Nephron progenitor cell (in vitro differentiated cells): ENCODE measurements around the gene GPR75.
A peak's percentile ranks its signal among the peaks of the same experiment; 100 is the strongest.

Source experiments
- DNase-seq: peaks from one replicate; pipeline ENCODE4 v3.0.0; 2021
- H3K27ac Mint-ChIP-seq: 2 replicates; pipeline ENCODE4 v1.8.0; 2021; ENCODE audit warnings: mild to moderate bottlenecking, moderate library complexity, mixed read lengths
- H3K27me3 Mint-ChIP-seq: 2 replicates; pipeline ENCODE4 v1.8.0; 2021; ENCODE audit warnings: mild to moderate bottlenecking, low read depth, mixed read lengths; ENCODE audit not compliant: poor library complexity
- H3K36me3 Mint-ChIP-seq: 2 replicates; pipeline ENCODE4 v1.8.0; 2021; ENCODE audit warnings: low read depth, mixed read lengths
- H3K4me1 Mint-ChIP-seq: 2 replicates; pipeline ENCODE4 v1.8.0; 2021; ENCODE audit warnings: mixed read lengths
- H3K4me3 Mint-ChIP-seq: 2 replicates; pipeline ENCODE4 v1.8.0; 2021; ENCODE audit warnings: mild to moderate bottlenecking, moderate library complexity, mixed read lengths
- H3K9me3 Mint-ChIP-seq: 2 replicates; pipeline ENCODE4 v1.8.0; 2021; ENCODE audit warnings: mild to moderate bottlenecking, moderate library complexity, mixed read lengths
- TF ChIP-seq, protein P1 (sequence below): fragments of 200-600 bp; sonication (generic); IDR thresholded peaks from 2 replicates; pipeline ENCODE4 v1.5.0; 2021; ENCODE audit warnings: antibody characterized with exemption

The GPR75 gene

DNA sequence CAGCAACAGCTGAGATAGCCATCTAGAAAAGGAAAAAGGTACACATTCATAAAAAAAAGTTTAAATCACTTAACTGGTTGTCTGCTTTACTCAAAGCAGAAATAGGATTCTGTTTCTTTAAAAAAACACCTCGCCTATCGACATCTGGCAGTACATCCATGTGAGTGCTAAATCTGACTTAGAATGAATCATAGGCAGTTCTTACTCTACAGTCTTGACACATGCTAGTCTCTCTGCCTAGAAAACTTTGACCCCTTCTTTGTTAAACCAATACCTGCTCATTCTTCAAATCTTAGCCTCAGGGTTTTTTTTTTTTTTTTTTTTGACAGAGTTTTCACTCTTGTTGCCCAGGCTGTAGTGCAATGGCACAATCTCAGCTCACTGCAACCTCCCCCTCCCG, 37.1 kb upstream of the GPR75 start:
- Mint-ChIP-seq H3K27me3 (no peaks in the 10 kb centered on the region), H3K27ac (peak overlapping the region; percentile 8), H3K36me3 (peaks cover 73% of the 10 kb centered on the region), H3K9me3 (no peaks in the 10 kb centered on the region), H3K4me3 (no peak overlapping the region), H3K4me1 (no peaks in the 10 kb centered on the region)
- TF ChIP-seq, protein P1, sequence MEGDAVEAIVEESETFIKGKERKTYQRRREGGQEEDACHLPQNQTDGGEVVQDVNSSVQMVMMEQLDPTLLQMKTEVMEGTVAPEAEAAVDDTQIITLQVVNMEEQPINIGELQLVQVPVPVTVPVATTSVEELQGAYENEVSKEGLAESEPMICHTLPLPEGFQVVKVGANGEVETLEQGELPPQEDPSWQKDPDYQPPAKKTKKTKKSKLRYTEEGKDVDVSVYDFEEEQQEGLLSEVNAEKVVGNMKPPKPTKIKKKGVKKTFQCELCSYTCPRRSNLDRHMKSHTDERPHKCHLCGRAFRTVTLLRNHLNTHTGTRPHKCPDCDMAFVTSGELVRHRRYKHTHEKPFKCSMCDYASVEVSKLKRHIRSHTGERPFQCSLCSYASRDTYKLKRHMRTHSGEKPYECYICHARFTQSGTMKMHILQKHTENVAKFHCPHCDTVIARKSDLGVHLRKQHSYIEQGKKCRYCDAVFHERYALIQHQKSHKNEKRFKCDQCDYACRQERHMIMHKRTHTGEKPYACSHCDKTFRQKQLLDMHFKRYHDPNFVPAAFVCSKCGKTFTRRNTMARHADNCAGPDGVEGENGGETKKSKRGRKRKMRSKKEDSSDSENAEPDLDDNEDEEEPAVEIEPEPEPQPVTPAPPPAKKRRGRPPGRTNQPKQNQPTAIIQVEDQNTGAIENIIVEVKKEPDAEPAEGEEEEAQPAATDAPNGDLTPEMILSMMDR = no peak
- DNase-seq = no peak

DNA sequence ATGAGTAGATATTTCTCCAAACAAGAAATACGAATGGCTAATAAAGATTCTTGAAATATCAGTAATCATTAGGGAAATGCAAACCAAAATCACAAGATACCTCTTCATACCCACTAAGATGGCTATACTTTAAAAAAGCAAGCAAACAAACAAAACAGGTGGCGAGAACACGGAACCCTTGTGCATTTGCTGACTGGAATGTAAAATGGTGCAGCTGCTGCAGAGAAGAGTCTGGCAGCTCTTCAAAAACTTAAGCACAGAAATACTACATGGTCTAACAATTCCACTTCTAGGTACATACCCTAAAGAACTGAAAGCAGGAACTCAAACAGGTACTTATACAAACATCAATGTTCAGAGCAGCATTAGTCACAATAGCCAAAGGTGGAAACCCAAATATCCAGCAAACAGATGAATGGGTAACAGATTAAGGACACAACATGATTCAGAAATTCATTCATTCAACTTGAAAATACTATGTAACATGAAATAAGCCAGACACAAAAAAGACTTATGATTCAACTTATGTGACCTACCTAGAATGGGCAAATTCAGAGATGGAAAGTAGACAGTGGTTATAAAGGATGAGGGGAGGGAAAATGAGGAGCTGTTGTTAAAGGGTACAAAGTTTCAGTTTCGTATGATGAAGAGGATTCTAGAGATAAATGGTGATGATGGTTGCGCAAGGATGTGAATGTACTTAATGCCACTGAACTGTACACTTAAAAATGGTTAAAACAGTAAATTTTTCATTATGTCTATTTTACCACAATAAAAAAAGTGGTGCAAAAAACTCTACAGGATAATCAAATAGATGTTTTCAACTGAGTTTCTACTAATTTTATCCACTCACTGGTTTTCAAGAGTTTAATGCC, 26.9 kb upstream of the GPR75 start:
- peaks cover 83% of the 10 kb centered on the region for H3K36me3 Mint-ChIP-seq
- no peaks in the 10 kb centered on the region for H3K27me3 Mint-ChIP-seq
- H3K4me3 Mint-ChIP-seq = no peak overlapping the region
- H3K27ac Mint-ChIP-seq = no peak overlapping the region
- DNase-seq = no peak
- no peaks in the 10 kb centered on the region for H3K4me1 Mint-ChIP-seq
- no peaks in the 10 kb centered on the region for H3K9me3 Mint-ChIP-seq
- TF ChIP-seq, protein P1 = no peak

DNA sequence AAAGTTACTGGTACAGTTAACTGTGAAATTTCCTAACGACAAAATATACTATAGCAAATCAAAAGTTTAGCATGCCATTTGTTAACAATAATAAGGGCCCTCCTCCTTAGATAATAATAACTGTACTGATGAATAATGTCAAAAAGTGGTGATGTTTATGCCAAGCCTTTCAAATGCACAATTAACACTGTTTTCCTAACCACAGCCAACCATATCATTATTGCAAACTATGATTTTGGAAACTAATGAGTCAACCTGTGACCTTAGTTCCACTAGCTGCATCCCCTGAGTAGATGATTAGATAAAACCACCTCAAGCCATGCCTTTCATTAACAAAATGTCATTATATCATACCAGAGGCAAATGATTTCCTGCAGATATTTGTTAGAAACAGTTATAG, 25.1 kb upstream of the GPR75 start:
- TF ChIP-seq, protein P1 = no peak
- Mint-ChIP-seq H3K27me3 (no peaks in the 10 kb centered on the region), H3K9me3 (no peaks in the 10 kb centered on the region), H3K4me3 (no peak overlapping the region), H3K36me3 (peaks cover 77% of the 10 kb centered on the region), H3K27ac (no peak overlapping the region), H3K4me1 (no peaks in the 10 kb centered on the region)
- DNase-seq = no peak

DNA sequence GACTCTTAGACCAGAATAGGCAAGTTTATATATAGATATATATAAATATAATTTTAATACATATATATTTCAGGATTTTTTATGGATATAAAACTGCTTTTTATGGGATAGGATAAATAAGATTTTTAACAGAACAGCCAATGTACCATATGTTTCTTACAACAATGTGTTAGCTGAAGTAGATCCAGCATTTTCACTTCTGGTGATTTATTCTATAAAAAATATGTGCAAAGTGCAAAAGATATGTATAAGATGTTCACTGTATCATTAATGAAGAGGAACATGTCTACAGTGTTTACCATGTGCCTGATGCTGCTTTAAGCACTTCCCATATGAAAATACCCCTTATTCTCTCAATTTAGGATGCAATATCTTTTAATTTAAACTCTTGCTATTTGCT, 22.2 kb upstream of the GPR75 start:
- peaks cover 4% of the 10 kb centered on the region for H3K4me1 Mint-ChIP-seq
- H3K36me3 Mint-ChIP-seq = peaks cover 77% of the 10 kb centered on the region
- H3K9me3 Mint-ChIP-seq = no peaks in the 10 kb centered on the region
- H3K27ac Mint-ChIP-seq = no peak overlapping the region
- TF ChIP-seq, protein P1 = no peak
- H3K4me3 Mint-ChIP-seq = no peak overlapping the region
- no peak for DNase-seq
- H3K27me3 Mint-ChIP-seq = peaks cover 2% of the 10 kb centered on the region

DNA sequence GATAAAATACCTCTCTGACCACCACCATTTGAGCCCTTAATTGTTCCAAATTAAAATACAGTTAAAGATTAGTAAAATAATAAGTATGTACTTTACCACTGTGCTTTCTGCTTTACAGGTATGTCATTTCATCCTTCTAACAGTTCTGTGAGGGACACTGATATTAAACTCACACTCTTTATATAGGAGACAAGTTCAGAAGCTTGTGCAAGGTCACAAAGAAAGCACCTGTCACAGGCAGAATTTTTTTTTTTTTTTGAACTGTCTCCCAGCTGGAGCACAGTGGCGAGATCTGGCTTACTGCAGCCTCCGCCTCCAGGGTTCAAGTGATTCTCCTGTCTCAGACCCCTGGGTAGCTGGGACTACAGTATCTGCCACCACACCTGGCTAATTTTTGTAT, 21.6 kb upstream of the GPR75 start:
- Mint-ChIP-seq H3K27me3 (peaks cover 2% of the 10 kb centered on the region), H3K27ac (no peak overlapping the region), H3K9me3 (no peaks in the 10 kb centered on the region), H3K4me1 (peaks cover 4% of the 10 kb centered on the region), H3K36me3 (peaks cover 71% of the 10 kb centered on the region), H3K4me3 (no peak overlapping the region)
- DNase-seq = no peak
- TF ChIP-seq, protein P1 = no peak

DNA sequence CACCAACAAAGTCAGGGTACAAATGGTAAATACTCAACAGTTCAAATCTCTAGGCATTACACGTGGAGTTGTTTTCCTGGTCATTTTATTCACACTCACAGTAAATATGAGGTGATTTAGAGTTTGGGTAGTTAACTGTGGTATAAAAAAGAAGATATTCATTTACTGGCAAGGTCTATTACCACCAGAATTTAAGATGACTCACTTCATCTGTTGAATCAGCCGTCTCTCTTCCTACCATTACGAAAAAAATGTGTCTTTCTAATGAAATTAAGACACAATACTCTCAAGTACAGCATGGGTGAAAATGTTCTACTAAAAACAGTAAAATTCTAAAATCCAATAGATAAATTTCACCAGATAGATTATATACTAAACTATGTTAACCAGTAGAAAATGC, 21.0 kb upstream of the GPR75 start:
- H3K27me3 Mint-ChIP-seq = peaks cover 2% of the 10 kb centered on the region
- peaks cover 4% of the 10 kb centered on the region for H3K4me1 Mint-ChIP-seq
- H3K27ac Mint-ChIP-seq = no peak overlapping the region
- TF ChIP-seq, protein P1 = no peak
- no peak for DNase-seq
- H3K4me3 Mint-ChIP-seq = no peak overlapping the region
- H3K36me3 Mint-ChIP-seq = peaks cover 71% of the 10 kb centered on the region
- H3K9me3 Mint-ChIP-seq = no peaks in the 10 kb centered on the region
